SK-N-DZ (cell line): ENCODE measurements around the gene STRBP.

Experiments
- DNase-seq: peaks from one replicate; pipeline ENCODE4 v3.0.0-alpha.2; 2015; ENCODE audit warnings: low spot score

The STRBP gene

GRCh38 chr9:123131258-123131657 lies 137.1 kb downstream of the STRBP start:
- no peak for DNase-seq

- no peak for DNase-seq
These were observed 139.0 kb downstream of the STRBP start for GRCh38 chr9:123129423-123129822.

- no peak for DNase-seq
These were observed 139.8 kb downstream of the STRBP start for GRCh38 chr9:123128591-123128990.

- DNase-seq, result no peak
These were observed 140.8 kb downstream of the STRBP start for GRCh38 chr9:123127512-123128075.

- DNase-seq, result no peak
These were observed 146.9 kb downstream of the STRBP start for GRCh38 chr9:123121457-123121856.

- DNase-seq, result no peak
These were observed 147.4 kb downstream of the STRBP start for GRCh38 chr9:123120953-123121352.

GRCh38 chr9:123120131-123120530 lies 148.3 kb downstream of the STRBP start:
- DNase-seq, result peak; percentile 59

- DNase-seq, result no peak
These were observed 148.8 kb downstream of the STRBP start for GRCh38 chr9:123119566-123119965.

GRCh38 chr9:123116036-123116435 lies 152.3 kb downstream of the STRBP start:
- no peak for DNase-seq

GRCh38 chr9:123115146-123115913 lies 153.1 kb downstream of the STRBP start:
- DNase-seq, result no peak

- DNase-seq, result peak; percentile 52
These were observed 155.2 kb downstream of the STRBP start for GRCh38 chr9:123113185-123113584.

- DNase-seq, result no peak
These were observed 156.1 kb downstream of the STRBP start for GRCh38 chr9:123112015-123112975.

GRCh38 chr9:123111427-123112014 lies 156.9 kb downstream of the STRBP start:
- DNase-seq, result no peak

- no peak for DNase-seq
These were observed 158.7 kb downstream of the STRBP start for GRCh38 chr9:123109540-123110279.

GRCh38 chr9:123108976-123109375 lies 159.4 kb downstream of the STRBP start:
- DNase-seq, result no peak

- DNase-seq, result no peak
These were observed 160.6 kb downstream of the STRBP start for GRCh38 chr9:123107639-123108285.

GRCh38 chr9:123105490-123105889 lies 162.9 kb downstream of the STRBP start:
- DNase-seq, result no peak

- DNase-seq, result no peak
These were observed 163.6 kb downstream of the STRBP start for GRCh38 chr9:123104807-123105206.

GRCh38 chr9:123102375-123103113 lies 165.8 kb downstream of the STRBP start:
- DNase-seq, result no peak

GRCh38 chr9:123099548-123099947 lies 168.8 kb downstream of the STRBP start:
- DNase-seq, result no peak
